PFSK-1 (cell line): ENCODE results near the gene WNK1.

ENCODE experiments used
- FOXP2 ChIP-seq: optimal IDR thresholded peaks from 2 replicates; pipeline ENCODE3; 2011; ENCODE audit warnings: borderline replicate concordance, control low read depth, inconsistent platforms; ENCODE audit not compliant: insufficient read depth; ENCODE audit errors: extremely low read length, extremely low read depth
- POLR2AphosphoS5 ChIP-seq: IDR thresholded peaks from 2 replicates; pipeline ENCODE4 v1.6.1; 2012; ENCODE audit warnings: low read depth, mild to moderate bottlenecking, control low read depth, low read length, moderate library complexity
- SIN3A ChIP-seq: IDR thresholded peaks from 2 replicates; pipeline ENCODE4 v1.6.1; 2012; ENCODE audit warnings: mild to moderate bottlenecking, low read length, moderate library complexity, borderline replicate concordance; ENCODE audit not compliant: insufficient read depth
- TAF1 ChIP-seq: IDR thresholded peaks from 2 replicates; pipeline ENCODE4 v1.6.1; 2012; ENCODE audit warnings: low read length, control low read depth, borderline replicate concordance; ENCODE audit not compliant: insufficient read depth
- TF ChIP-seq, protein P1 (sequence below), 2 experiments: IDR thresholded peaks; 2 replicates each; pipeline versions ENCODE4 v1.6.1 to v1.8.0; 2011 to 2012; ENCODE audit warnings: low read depth in 2 of 2, low read length in 2 of 2, control low read depth in 1 of 2, inconsistent platforms in 1 of 2, mild to moderate bottlenecking in 1 of 2, moderate library complexity in 1 of 2; ENCODE audit not compliant: insufficient read depth in 1 of 2

WNK1 gene

DNA sequence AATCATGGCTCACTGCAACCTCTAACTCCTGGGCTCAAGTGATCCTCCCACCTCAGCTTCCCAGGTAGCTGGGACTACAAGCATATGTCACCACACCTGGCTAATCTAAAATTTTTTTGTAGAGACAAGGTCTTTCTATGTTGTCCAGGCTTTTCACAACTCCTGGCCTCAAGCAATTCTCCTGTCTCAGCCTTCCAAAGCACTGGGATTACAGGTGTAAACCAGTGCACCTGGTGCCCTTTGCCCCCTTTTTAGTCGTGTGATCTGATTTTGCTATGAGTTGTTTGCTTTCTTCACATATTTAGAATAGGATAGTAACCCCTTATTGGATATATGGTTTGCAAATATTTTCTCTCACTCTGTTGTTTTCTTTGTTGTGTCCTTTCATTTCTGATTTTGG, 198.8 kb downstream of the WNK1 start:
- TF ChIP-seq FOXP2 (no peak), TAF1 (no peak), SIN3A (no peak), POLR2AphosphoS5 (no peak)

DNA sequence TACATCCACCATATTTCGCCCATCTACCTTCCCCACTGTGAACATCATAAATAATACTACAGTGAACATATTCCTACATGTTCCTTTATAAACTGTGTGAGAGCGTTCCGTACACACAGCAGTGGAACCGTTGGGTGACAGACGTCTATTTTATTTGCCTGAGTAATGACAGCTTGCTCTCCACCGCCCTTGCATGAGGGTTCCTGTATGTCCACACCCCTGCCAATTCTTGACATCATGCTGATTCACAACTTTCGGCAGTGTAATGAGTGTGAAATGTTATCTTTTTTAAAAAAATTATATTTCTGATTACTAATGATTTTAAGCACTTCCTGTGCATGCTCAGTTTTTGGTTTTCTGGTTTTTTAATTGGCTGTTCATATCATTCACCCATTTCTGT, 201.4 kb downstream of the WNK1 start:
- TF ChIP-seq SIN3A (peak; percentile 55; the same call in 1 of the 2 replicates), POLR2AphosphoS5 (no peak)

DNA sequence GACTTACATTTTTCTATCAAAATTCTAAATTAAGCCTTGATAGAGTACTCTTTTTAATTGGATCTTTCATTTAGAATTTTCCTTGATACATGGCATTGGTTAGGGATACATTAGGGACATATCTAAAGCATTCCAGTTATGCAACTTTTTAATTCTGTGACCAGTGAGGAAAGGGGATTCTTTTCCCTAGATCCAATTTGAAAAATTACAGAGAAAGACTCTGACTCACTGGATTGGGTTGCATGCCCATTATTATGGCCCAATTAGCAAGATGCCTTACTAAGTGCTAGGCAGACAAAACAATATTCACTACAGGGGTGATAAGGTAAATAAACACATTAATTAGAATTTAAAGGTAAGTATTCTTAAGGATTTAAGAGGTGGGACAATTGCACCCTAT, 202.4 kb downstream of the WNK1 start:
- TF ChIP-seq POLR2AphosphoS5 = no peak
- no peak for TF ChIP-seq FOXP2
- TF ChIP-seq SIN3A = no peak
- TF ChIP-seq, protein P1, sequence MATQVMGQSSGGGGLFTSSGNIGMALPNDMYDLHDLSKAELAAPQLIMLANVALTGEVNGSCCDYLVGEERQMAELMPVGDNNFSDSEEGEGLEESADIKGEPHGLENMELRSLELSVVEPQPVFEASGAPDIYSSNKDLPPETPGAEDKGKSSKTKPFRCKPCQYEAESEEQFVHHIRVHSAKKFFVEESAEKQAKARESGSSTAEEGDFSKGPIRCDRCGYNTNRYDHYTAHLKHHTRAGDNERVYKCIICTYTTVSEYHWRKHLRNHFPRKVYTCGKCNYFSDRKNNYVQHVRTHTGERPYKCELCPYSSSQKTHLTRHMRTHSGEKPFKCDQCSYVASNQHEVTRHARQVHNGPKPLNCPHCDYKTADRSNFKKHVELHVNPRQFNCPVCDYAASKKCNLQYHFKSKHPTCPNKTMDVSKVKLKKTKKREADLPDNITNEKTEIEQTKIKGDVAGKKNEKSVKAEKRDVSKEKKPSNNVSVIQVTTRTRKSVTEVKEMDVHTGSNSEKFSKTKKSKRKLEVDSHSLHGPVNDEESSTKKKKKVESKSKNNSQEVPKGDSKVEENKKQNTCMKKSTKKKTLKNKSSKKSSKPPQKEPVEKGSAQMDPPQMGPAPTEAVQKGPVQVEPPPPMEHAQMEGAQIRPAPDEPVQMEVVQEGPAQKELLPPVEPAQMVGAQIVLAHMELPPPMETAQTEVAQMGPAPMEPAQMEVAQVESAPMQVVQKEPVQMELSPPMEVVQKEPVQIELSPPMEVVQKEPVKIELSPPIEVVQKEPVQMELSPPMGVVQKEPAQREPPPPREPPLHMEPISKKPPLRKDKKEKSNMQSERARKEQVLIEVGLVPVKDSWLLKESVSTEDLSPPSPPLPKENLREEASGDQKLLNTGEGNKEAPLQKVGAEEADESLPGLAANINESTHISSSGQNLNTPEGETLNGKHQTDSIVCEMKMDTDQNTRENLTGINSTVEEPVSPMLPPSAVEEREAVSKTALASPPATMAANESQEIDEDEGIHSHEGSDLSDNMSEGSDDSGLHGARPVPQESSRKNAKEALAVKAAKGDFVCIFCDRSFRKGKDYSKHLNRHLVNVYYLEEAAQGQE (IDR thresholded peaks at IDR 0.05; ENCODE audit: insufficient read depth in 1 of 2, low read depth in 2 of 2, low read length in 2 of 2) = no peak
- TF ChIP-seq TAF1 = no peak

DNA sequence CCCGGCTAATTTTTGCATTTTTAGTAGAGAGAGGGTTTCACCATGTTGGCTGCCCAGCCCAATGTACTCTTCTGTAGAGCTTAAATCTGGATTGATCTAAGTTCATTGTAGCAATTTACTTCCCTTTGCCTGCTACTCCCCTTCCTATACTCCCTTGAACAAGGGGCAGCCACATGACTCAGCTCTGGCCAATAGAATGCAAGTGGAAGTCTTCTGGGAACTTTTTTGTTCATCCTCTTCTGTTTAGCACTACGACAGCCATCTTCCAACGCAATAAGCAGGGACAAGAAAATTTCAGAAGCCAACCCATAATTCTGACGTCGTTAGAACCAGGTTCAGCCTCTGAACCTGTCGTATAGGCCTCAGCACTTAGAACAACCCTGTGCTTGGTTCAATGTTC, 203.6 kb downstream of the WNK1 start:
- TF ChIP-seq POLR2AphosphoS5 (no peak), SIN3A (no peak), FOXP2 (no peak), TAF1 (no peak)
- TF ChIP-seq, protein P1 (IDR thresholded peaks at IDR 0.05; ENCODE audit: insufficient read depth in 1 of 2, low read depth in 2 of 2, low read length in 2 of 2) = no peak

DNA sequence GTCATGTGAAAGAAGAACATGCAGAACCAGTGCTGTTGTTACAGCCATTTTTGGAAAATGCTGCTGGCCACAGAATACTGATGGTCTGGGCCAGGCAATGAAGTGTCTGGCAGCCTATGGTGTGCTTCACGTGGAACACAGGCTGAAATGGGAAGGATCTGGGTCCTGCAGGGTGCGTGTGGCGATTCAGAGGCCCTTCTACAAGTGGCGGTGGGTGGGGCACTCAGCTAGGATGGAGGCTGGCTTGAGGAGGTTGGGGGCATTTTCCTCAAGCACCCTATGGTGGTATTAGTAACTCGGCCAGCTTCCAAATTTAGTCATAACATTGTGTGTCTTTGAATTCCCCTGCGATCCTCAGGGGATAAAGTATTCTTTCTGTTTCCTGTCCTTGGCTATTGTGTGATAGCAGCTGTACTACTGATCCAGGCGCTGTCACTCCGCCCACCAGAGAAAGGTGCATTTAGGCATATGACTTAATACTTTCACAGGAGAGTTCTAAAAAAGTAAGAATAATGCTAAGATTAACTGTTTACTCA, 206.3 kb downstream of the WNK1 start:
- TF ChIP-seq, protein P1 (IDR thresholded peaks at IDR 0.05; ENCODE audit: insufficient read depth in 1 of 2, low read depth in 2 of 2, low read length in 2 of 2) = no peak
